Suprapubic skin (tissue), 4 donors: Measurements from ENCODE around the gene BIN1. TPM values are rescaled to one million over a fixed set of nuclear protein-coding genes. Genes with fewer than 3 reads are reported as not detected.

ENCODE experiments used
- DNase-seq, 2 donors: peaks; one replicate each; pipeline ENCODE4 v3.0.0-alpha.2; 2019; ENCODE audit warnings: low spot score in 2 of 2
- H3K27ac ChIP-seq: fragments of 200-600 bp; sonication (generic); one replicate; pipeline ENCODE4 v1.5.1; 2019
- H3K27me3 ChIP-seq: fragments of 200-600 bp; sonication (generic); one replicate; pipeline ENCODE4 v1.5.1; 2019
- H3K36me3 ChIP-seq: fragments of 200-600 bp; sonication (generic); one replicate; pipeline ENCODE4 v1.5.1; 2019
- H3K4me1 ChIP-seq: fragments of 200-600 bp; sonication (generic); one replicate; pipeline ENCODE4 v1.5.1; 2019
- H3K4me3 ChIP-seq: fragments of 200-600 bp; sonication (generic); one replicate; pipeline ENCODE4 v1.5.1; 2019; ENCODE audit warnings: mild to moderate bottlenecking
- H3K9me3 ChIP-seq: fragments of 200-600 bp; sonication (generic); one replicate; pipeline ENCODE4 v1.5.1; 2019
- EP300 ChIP-seq: sonication (generic); formaldehyde crosslinking; IDR thresholded peaks from one replicate; pipeline ENCODE4 v1.6.1; 2017; ENCODE audit warnings: antibody characterized with exemption
- POLR2A ChIP-seq, 2 donors: fragments of 450-650 bp; IDR thresholded peaks; one replicate each; pipeline ENCODE4 v1.6.1; 2017; ENCODE audit warnings: antibody characterized with exemption in 2 of 2, mild to moderate bottlenecking in 2 of 2, moderate library complexity in 2 of 2
- POLR2AphosphoS5 ChIP-seq, 3 donors: sonication (generic); formaldehyde crosslinking; IDR thresholded peaks; one replicate each; pipeline ENCODE4 v1.6.1; 2017; ENCODE audit warnings: antibody characterized with exemption in 3 of 3
- WGBS: methylation state at CpG from one replicate; pipeline ENCODE4 v1.1.5; 2018; 5-methylcytosine and 5-hydroxymethylcytosine counted together
- total RNA-seq, 4 donors: library from RNA; depleted of rRNA; stranded (reverse); fragments of >200 nt; gene quantifications; one replicate each; pipeline ENCODE4 v1.1.0, GENCODE V29; 2016
- TF ChIP-seq, protein P1 (sequence below), 2 donors: fragments of 200-600 bp in 1 of 2; fragments of 450-650 bp in 1 of 2; sonication (generic) in 1 of 2; IDR thresholded peaks; one replicate each; pipeline ENCODE4 v1.5.1; 2016 to 2019; ENCODE audit warnings: antibody characterized with exemption in 2 of 2, mild to moderate bottlenecking in 1 of 2, moderate library complexity in 1 of 2

BIN1 gene
- total RNA-seq, 4 donors from 2014 or later = 5.6 to 13.3 (median 8.8) TPM

DNA sequence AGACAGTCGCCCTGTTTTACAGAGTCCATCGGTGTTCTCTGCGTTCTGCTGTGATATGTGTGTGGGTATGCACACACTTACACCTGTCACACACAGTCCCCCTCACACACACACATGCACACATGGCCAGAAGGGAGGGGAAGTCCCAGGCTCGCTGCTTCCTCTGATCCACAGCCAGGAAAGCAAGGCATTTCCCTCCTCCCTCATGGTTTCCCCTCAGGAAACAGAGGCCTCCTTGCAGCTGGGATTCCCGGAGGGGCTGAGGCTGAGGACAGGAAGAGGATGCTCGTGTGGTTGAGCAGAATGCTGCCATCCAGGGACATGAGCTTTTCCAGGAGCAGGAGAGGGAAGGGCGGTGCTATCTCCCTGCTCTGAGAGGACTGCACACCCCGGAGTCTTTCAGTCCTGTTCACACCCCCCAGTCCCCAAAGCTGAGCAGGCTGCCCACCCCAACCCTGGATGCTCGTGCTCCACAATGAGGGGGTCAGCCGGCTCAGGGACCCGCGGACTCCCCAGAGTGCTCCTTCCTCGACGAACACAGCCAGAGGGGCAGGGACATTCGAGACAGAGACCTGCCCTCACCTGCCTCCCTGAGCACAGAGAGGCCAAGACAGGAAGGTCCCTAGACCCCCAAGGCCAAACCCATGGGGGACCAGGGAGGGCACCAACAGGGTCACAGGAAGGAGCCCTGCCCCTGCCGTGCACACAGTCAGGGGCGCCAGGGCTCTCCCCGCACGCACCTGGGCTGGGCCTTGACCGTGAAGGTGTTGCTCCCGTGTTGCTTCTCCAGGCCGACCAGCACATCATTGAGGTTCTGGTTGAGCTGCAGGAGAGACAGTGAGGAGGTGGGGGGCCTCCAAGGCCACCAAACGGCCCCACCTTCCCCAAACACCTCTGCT, 45.3 kb downstream of the BIN1 start:
- Histone ChIP-seq H3K36me3 (peaks cover 14% of the 10 kb centered on the region), H3K9me3 (no peaks in the 10 kb centered on the region), H3K4me1 (peaks cover 34% of the 10 kb centered on the region), H3K27ac (no peak overlapping the region), H3K4me3 (no peak overlapping the region), H3K27me3 (no peaks in the 10 kb centered on the region)
- DNase-seq = no peak
- 68% methylated on average over 17 of the region's 23 CpGs for WGBS
- TF ChIP-seq, protein P1, sequence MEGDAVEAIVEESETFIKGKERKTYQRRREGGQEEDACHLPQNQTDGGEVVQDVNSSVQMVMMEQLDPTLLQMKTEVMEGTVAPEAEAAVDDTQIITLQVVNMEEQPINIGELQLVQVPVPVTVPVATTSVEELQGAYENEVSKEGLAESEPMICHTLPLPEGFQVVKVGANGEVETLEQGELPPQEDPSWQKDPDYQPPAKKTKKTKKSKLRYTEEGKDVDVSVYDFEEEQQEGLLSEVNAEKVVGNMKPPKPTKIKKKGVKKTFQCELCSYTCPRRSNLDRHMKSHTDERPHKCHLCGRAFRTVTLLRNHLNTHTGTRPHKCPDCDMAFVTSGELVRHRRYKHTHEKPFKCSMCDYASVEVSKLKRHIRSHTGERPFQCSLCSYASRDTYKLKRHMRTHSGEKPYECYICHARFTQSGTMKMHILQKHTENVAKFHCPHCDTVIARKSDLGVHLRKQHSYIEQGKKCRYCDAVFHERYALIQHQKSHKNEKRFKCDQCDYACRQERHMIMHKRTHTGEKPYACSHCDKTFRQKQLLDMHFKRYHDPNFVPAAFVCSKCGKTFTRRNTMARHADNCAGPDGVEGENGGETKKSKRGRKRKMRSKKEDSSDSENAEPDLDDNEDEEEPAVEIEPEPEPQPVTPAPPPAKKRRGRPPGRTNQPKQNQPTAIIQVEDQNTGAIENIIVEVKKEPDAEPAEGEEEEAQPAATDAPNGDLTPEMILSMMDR (IDR thresholded peaks at IDR 0.05) = no peak
- no peak for TF ChIP-seq POLR2AphosphoS5 (IDR thresholded peaks at IDR 0.05)
- TF ChIP-seq POLR2A (IDR thresholded peaks at IDR 0.05) = no peak
- TF ChIP-seq EP300 = no peak

DNA sequence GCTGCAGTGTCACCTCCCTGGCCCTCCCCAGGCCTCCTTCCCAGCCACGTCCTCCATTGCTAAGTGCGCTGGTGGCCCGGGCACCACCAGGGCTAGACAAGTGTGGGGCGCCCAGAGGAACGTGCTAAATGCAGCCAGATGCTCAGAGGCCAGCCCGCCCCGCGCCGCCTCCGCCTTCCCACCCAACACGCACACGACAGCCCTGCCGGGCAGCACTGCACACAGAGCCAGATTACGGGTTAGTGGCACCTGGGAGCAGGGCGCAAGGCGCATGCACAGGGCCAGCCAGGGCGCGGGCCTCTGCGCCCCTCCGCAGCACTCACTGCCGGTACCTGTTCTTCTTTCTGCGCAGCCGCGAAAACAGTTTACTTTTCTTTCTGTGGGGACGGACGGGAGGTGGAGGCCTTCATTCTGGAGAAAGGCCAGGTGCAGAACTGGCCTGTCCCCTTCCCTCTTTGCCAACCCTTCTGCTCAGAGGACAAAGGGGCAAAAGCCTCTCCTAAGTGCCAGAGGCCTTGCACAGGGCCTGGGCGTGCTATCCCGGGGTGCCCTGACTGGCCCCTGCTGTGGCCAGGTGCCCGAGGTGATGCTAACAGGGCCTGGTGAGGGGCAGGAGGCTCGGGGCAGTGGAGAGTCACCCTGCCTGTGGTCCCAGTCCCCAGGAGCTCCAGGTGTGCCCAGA, 46.5 kb downstream of the BIN1 start:
- Histone ChIP-seq H3K36me3 (peaks cover 14% of the 10 kb centered on the region), H3K27me3 (no peaks in the 10 kb centered on the region), H3K4me1 (peaks cover 24% of the 10 kb centered on the region), H3K27ac (no peak overlapping the region), H3K9me3 (no peaks in the 10 kb centered on the region), H3K4me3 (no peak overlapping the region)
- WGBS = 96% methylated on average over 29 of the region's 30 CpGs
- no peak for DNase-seq
- TF ChIP-seq POLR2AphosphoS5 (IDR thresholded peaks at IDR 0.05) (no peak), EP300 (no peak), POLR2A (IDR thresholded peaks at IDR 0.05) (no peak)
- TF ChIP-seq, protein P1 (IDR thresholded peaks at IDR 0.05) = no peak

DNA sequence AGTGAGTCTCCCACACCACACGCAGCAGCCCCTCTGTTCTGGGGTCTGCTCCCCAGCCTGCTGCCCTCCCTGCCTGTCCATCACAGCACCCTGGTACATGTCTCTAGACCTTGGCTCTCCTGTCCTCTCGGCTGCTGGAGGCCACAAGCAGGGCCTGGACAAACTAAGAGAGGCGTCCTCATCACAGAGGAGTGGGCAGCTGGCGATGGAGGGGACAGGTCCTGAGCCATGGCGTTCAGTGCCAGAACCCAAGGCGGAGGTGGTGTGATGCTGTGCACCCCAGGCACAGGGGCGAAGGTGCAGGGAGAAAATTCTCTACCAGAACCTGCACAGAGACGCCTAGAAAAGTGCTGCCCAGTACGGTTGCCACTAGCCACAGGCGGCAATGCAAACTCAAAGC, 47.4 kb downstream of the BIN1 start:
- Histone ChIP-seq H3K4me3 (no peak overlapping the region), H3K27ac (no peak overlapping the region), H3K36me3 (peaks cover 14% of the 10 kb centered on the region), H3K9me3 (no peaks in the 10 kb centered on the region), H3K4me1 (peaks cover 16% of the 10 kb centered on the region), H3K27me3 (no peaks in the 10 kb centered on the region)
- 98% methylated on average over 9 of the region's 10 CpGs for WGBS
- DNase-seq = no peak
- TF ChIP-seq, protein P1 (IDR thresholded peaks at IDR 0.05) = no peak
- TF ChIP-seq POLR2AphosphoS5 (IDR thresholded peaks at IDR 0.05) = no peak
- TF ChIP-seq EP300 = no peak
- TF ChIP-seq POLR2A (IDR thresholded peaks at IDR 0.05) = no peak

DNA sequence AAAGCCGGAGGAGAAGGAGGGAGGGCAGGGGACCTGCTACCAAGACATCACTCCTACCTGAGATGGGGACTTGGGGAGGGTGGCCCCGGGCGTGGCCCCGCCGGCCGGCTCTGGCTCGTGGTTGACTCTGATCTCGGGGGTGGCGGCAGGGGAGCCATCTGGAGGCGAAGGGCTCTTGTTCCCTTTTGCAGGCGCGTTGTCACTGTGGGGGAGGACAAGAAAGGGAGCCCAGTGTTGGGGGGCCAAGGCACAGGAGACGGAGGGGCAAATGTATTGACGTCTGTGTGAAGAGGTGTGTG, 48.1 kb downstream of the BIN1 start:
- Histone ChIP-seq H3K27ac (no peak overlapping the region), H3K27me3 (no peaks in the 10 kb centered on the region), H3K9me3 (no peaks in the 10 kb centered on the region), H3K36me3 (peaks cover 14% of the 10 kb centered on the region), H3K4me3 (no peak overlapping the region), H3K4me1 (peaks cover 9% of the 10 kb centered on the region)
- TF ChIP-seq POLR2A (IDR thresholded peaks at IDR 0.05) = no peak
- no peak for TF ChIP-seq EP300
- 78% methylated on average over 14 of the region's 14 CpGs for WGBS
- DNase-seq = no peak

DNA sequence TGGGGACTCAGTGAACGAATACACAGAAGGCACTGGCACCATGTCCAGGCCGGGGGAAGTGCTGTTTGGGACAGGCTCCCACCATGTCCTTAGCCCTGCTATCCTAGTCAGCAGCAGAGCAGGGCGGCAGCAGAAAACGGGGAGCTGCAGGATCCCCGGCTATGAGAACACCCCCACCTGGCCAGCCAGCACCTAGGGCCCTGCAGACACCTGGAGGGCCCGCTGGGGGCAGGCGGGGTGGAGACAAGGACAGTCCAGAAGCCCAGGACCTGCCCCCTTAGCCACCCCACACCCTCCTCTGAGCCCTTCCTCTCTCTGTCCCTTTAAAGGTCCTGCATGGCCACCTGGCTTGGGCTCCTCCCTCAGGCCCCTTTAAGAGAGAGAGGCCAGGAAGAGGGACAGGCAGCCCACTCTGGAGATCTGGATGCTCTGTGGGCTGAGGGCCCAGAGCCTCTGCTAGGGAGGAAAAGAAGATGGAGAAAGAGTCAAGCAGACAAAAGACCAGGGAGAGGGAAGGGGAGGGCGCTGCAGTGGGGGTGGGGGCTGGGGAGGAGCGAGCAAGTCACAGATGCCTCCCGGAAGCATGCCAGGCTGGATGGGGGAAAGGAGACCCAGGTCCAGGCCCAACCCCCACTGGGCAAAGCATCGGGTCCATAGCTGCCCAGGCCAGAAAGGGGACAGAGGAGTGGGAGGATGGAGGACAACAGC, 48.6 kb downstream of the BIN1 start:
- no peak for DNase-seq
- H3K9me3 ChIP-seq = no peaks in the 10 kb centered on the region
- no peak overlapping the region for H3K4me3 ChIP-seq
- H3K27ac ChIP-seq = no peak overlapping the region
- H3K36me3 ChIP-seq = peaks cover 14% of the 10 kb centered on the region
- no peak for TF ChIP-seq POLR2A (IDR thresholded peaks at IDR 0.05)
- TF ChIP-seq, protein P1 (IDR thresholded peaks at IDR 0.05) = no peak
- no peak for TF ChIP-seq EP300
- no peak for TF ChIP-seq POLR2AphosphoS5 (IDR thresholded peaks at IDR 0.05)
- no peaks in the 10 kb centered on the region for H3K27me3 ChIP-seq
- 85% methylated on average over 9 of the region's 11 CpGs for WGBS
- H3K4me1 ChIP-seq = peaks cover 6% of the 10 kb centered on the region
